Measurements from ENCODE around the gene CDH13. TPM values are rescaled to one million over a fixed set of nuclear protein-coding genes. Genes with fewer than 3 reads are reported as not detected.

CDH13 gene
- total RNA-seq, 1 donor from 2014 or later: 161 TPM

GRCh38 chr16:82652826-82653225 is 26.1 kb downstream of the CDH13 start:
- Histone ChIP-seq H3K36me3 (no peaks in the 10 kb centered on the region), H3K4me3 (no peak overlapping the region), H3K27ac (replicated peaks) (peak overlapping the region; percentile 72), H3K4me1 (peaks cover 57% of the 10 kb centered on the region), H3K27me3 (ENCODE audit: low read depth) (no peaks in the 10 kb centered on the region), H3K9me3 (replicated peaks) (no peaks in the 10 kb centered on the region)
- no peak for DNase-seq
- intact Hi-C loops (cut with micrococcal nuclease): no loop called here
- no peak for TF ChIP-seq CTCF (IDR thresholded peaks at IDR 0.05; ENCODE audit: borderline replicate concordance)

DNA sequence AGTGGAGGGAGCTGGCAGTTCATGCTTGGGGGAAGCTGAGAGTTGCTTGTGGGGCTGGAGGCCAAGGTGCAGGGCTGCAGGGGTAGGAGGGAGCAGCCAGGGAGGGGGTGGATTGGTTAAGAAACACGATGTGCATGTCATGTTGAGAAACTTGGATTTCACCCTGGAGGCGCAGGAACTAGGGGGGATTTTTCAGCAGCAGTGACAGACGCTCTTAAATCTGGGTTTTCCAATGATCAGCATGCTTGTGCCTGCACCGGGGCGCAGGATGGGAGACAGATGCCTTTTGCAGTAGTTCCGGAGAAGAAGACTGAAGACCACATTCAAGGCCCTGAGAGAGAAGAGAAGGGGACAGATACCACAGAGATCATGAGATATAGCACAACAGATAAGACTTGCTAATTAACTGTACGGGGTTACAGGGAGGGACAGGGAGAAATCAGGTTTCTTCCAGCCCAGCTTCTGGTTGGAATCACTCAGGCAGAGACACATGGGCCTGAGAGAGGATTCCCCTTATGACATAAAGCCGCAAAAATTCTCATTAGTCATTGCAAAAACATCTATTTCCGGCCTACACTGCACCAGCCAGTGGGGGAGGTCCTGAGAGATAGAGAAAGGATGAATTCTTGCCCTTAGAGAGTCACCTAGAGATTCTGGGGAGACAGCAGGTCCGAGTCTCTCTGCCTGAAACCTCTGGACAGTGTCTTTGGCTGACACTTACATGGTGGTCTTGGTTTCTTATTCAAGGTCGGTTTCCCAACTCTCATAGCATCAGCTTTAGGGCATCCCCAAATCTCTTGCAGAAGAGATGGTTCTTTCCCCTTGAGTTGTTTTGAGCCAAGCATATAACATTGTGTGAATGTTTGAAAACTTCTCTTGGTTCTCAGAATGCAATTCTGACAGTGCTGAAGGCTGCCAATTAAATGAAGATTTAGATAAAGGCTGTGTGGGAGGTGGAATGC is 27.1 kb downstream of the CDH13 start:
- Histone ChIP-seq H3K36me3 (no peaks in the 10 kb centered on the region), H3K9me3 (replicated peaks) (no peaks in the 10 kb centered on the region), H3K27ac (replicated peaks) (peak overlapping the region; percentile 72), H3K4me3 (no peak overlapping the region), H3K4me1 (peaks cover 61% of the 10 kb centered on the region), H3K27me3 (ENCODE audit: low read depth) (no peaks in the 10 kb centered on the region)
- no peak for DNase-seq
- no peak for TF ChIP-seq CTCF (IDR thresholded peaks at IDR 0.05; ENCODE audit: borderline replicate concordance)
- intact Hi-C loops (cut with micrococcal nuclease): no loop called here

DNA sequence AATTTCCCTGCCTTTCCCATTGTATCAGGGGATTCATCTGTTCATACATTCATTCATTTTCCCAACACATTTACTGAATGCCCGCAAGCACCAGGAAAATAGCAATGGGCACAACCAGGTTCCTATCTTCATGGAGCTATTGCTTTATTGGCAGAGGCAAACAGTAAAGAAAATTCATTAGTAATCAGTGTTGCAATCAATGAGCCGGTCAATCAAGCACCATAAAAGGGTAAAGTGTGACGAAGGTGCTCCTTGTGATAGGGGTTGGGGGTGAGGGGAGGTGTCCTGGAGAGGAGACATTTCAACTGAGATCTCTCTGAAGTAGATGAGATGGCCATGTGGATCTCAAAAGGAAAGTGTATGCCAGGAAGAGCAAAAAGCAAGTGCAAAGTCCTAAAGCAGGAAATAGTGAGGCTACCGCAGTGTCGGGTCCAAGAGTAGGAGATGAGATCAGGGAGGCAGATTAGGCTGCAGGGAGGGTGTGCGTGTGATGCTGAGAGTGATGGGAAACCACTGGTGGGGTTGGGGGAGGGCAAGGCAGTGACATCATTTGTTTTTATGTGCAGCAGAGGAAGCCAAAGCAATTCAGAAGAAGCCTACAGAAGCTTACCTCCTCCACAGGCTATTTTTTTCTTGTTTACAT is 28.4 kb downstream of the CDH13 start:
- Histone ChIP-seq H3K36me3 (no peaks in the 10 kb centered on the region), H3K4me1 (peaks cover 61% of the 10 kb centered on the region), H3K27me3 (ENCODE audit: low read depth) (no peaks in the 10 kb centered on the region), H3K27ac (replicated peaks) (peak overlapping the region; percentile 72), H3K9me3 (replicated peaks) (no peaks in the 10 kb centered on the region), H3K4me3 (no peak overlapping the region)
- DNase-seq: no peak
- intact Hi-C loops (cut with micrococcal nuclease): no loop called here
- TF ChIP-seq CTCF (IDR thresholded peaks at IDR 0.05; ENCODE audit: borderline replicate concordance): no peak

DNA sequence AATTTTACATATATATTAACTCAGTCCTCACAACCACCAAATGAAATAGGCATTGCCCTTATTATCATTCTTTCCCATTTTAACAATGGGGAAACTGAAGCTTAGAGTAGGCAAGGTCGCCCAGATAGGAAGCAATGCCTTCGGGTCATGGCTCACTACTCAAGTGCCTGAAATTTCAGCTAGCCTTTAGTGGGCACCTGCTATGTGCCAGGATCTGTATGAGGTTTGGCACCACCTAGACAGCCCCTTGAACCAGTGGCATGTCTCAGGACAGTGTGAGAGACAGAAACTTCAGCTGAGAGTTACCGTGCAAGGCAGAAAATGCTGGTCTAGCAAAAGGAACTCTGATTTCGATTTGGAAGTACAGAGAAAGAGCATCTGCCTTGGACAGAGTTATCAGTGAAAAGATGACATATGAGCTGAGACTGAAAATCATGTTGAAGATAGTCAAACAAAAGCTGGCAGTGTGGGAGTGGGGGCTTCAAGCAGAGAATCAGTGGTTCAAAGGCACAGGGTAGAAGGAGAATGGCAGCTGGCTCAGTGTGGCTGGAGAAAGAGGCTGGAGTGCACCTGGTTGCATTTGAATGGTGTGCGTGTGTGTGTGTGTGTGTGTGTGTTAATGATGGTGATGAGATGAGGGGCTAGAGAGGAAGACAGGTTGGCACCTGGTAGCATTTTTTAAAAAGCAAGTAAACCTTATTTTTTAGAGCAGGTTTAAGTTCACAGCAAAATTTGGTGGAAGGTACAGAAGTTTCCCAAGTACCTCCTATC is 29.1 kb downstream of the CDH13 start:
- Histone ChIP-seq H3K4me1 (peaks cover 57% of the 10 kb centered on the region), H3K9me3 (replicated peaks) (no peaks in the 10 kb centered on the region), H3K27ac (replicated peaks) (peak overlapping the region; percentile 72), H3K36me3 (no peaks in the 10 kb centered on the region), H3K4me3 (no peak overlapping the region), H3K27me3 (ENCODE audit: low read depth) (no peaks in the 10 kb centered on the region)
- no peak for TF ChIP-seq CTCF (IDR thresholded peaks at IDR 0.05; ENCODE audit: borderline replicate concordance)
- no peak for DNase-seq
- intact Hi-C loops (cut with micrococcal nuclease): no loop called here

DNA sequence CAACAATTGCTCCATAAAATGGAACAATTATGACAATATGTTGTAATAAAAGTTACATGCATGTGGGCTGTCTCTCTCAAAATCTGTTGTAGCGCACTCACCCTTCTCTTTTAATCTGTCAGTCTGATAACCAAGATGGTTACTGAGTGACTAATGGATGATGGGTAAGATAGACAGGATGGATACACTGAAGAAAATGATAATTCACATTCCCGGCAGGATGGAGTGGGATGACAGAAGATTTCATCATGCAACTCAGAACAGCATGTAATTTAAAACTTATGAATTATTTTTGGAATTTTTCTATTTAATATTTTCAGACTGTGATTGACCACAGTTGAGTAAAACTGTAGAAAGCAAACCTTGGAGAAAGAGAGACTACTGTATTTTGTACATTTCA is 30.5 kb downstream of the CDH13 start:
- no peak for DNase-seq

More for the DNA sequence above, 30.5 kb downstream of the CDH13 start:
- no peaks in the 10 kb centered on the region for H3K9me3 ChIP-seq (replicated peaks)
- no peak overlapping the region for H3K4me3 ChIP-seq
- H3K4me1 ChIP-seq: peaks cover 44% of the 10 kb centered on the region
- no peaks in the 10 kb centered on the region for H3K36me3 ChIP-seq
- no peaks in the 10 kb centered on the region for H3K27me3 ChIP-seq (ENCODE audit: low read depth)
- TF ChIP-seq CTCF (IDR thresholded peaks at IDR 0.05; ENCODE audit: borderline replicate concordance): no peak
- H3K27ac ChIP-seq (replicated peaks): no peak overlapping the region
- intact Hi-C loops (cut with micrococcal nuclease): no loop called here

Data from left ventricle myocardium inferior (tissue), 1 donor.